Fibroblast of villous mesenchyme (primary cell): Measurements from ENCODE around the gene TMEM170B. TPM values are rescaled to one million over a fixed set of nuclear protein-coding genes. Genes with fewer than 3 reads are reported as not detected.
A peak's percentile ranks its signal among the peaks of the same experiment; 100 is the strongest.

ENCODE experiments used
- DNase-seq: peaks from one replicate; pipeline ENCODE4 v3.0.0-alpha.2; 2010; ENCODE audit warnings: low read depth
- H3K4me3 ChIP-seq: 2 replicates; pipeline ENCODE4 v1.5.1; 2011; ENCODE audit warnings: low read depth, mild to moderate bottlenecking, low read length
- CTCF ChIP-seq: IDR thresholded peaks from 2 replicates; pipeline ENCODE4 v1.5.1; 2012; ENCODE audit warnings: low read depth, mild to moderate bottlenecking, low read length; ENCODE audit not compliant: insufficient read depth
- total RNA-seq: library from RNA; depleted of rRNA; stranded (reverse); fragments of >200 nt; gene quantifications from 2 replicates; pipeline ENCODE4 v1.2.3, GENCODE V29; 2012

The TMEM170B gene
- total RNA-seq, 1 donor = 2.6 TPM

- H3K4me3 ChIP-seq = no peak overlapping the region
- TF ChIP-seq CTCF = no peak
- no peak for DNase-seq
Observed at GRCh38 chr6:11494786-11495564, 42.6 kb upstream of the TMEM170B start.

- no peak overlapping the region for H3K4me3 ChIP-seq
- TF ChIP-seq CTCF = no peak
- DNase-seq = no peak
Observed at GRCh38 chr6:11495565-11496145, 41.9 kb upstream of the TMEM170B start.

- DNase-seq = peak; percentile 89
- TF ChIP-seq CTCF = peak; percentile 84
- no peak overlapping the region for H3K4me3 ChIP-seq
Observed at GRCh38 chr6:11496152-11497060, 41.1 kb upstream of the TMEM170B start.

GRCh38 chr6:11497107-11497506 lies 40.4 kb upstream of the TMEM170B start:
- TF ChIP-seq CTCF = no peak
- H3K4me3 ChIP-seq = no peak overlapping the region
- no peak for DNase-seq

- DNase-seq = no peak
- no peak overlapping the region for H3K4me3 ChIP-seq
- TF ChIP-seq CTCF = no peak
Observed at GRCh38 chr6:11497881-11498280, 39.7 kb upstream of the TMEM170B start.

- H3K4me3 ChIP-seq = no peak overlapping the region
- TF ChIP-seq CTCF = no peak
- DNase-seq = peak; percentile 37
Observed at GRCh38 chr6:11500008-11500407, 37.5 kb upstream of the TMEM170B start.
